ENCODE measurements around the gene NPLOC4. TPM values are rescaled to one million over a fixed set of nuclear protein-coding genes. Genes with fewer than 3 reads are reported as not detected.

Gene NPLOC4
- total RNA-seq, 2 experiments from 2014 or later: 75.9 to 87.7 TPM

DNA sequence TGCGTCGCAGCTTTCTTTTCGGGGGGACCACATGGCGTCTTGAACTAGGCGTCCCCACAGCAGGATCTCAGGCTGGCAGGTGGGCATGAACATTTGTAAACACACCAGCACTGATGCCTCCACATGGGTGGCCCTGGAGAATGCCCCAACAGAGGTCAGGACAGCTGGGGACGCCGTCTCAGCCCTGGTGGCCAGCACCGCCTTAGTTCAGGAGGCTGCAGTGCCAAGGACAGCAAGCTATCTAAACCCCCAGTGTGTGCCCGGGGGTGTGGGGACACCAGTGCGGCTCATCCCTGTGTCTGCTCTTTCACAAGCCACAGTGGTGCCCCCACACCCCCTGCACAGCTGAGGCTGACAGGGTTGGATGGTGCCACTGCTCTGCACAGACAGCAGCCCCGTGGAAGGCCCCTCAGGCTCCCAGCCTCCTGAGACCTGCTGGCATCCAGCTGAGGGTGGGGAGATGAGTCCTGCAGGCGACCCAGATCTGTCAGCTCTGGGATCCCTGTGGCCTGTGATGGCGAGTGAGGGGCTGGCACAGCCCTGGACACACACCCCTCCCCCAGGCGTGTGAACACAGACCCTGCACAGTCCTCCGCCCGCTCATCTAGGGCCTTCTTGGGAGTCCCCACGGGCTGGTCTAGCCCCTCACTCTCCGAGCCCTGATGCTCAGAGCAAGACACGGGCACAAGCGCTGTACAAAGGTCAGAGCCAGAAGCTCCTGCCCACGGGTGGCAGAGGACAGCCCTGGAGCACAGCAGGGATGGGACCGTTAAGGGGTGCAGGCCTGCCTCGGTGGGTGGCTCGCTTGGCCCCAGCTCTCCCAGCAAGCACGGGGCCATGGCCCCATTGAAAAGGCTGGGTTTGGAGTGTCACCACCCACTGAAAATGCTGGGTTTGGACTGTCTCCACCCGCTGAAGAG lies 98.0 kb downstream of the NPLOC4 start:
- ChIA-PET CTCF (interaction anchor here (1.0 kb wide), 1 partner anchor 285 kb away, joined by 3 read pairs; no protein-coding TSS in a partner anchor), POLR2A (interaction anchor here (1.0 to 1.9 kb wide), 3 partner anchors 11 to 30 kb away, joined by 3 to 7 read pairs (median 3); partner anchors contain the start of gene FAAP100)
- no peaks in the 10 kb centered on the region for H3K9me3 Mint-ChIP-seq
- no peak for TF ChIP-seq CTCF (IDR thresholded peaks at IDR 0.05)
- DNase-seq (no peak), ATAC-seq (no peak)
- H3K27ac Mint-ChIP-seq: no peak overlapping the region
- peaks cover 17% of the 10 kb centered on the region for H3K27me3 Mint-ChIP-seq
- intact Hi-C loops (cut with micrococcal nuclease): no loop called here
- H3K4me3 Mint-ChIP-seq: no peak overlapping the region
- H3K4me1 Mint-ChIP-seq (ENCODE audit: low read depth): no peaks in the 10 kb centered on the region
- peaks cover 2% of the 10 kb centered on the region for H3K36me3 Mint-ChIP-seq (ENCODE audit: low read depth)

- Mint-ChIP-seq H3K4me3 (no peak overlapping the region), H3K27ac (no peak overlapping the region), H3K27me3 (peaks cover 17% of the 10 kb centered on the region), H3K4me1 (ENCODE audit: low read depth) (no peaks in the 10 kb centered on the region), H3K9me3 (no peaks in the 10 kb centered on the region), H3K36me3 (ENCODE audit: low read depth) (peaks cover 2% of the 10 kb centered on the region)
- intact Hi-C loops (cut with micrococcal nuclease): no loop called here
- TF ChIP-seq CTCF (IDR thresholded peaks at IDR 0.05): no peak
- ChIA-PET POLR2A (interaction anchor here (0.6 to 1.9 kb wide), 3 partner anchors 14 to 29 kb away, joined by 3 to 7 read pairs (median 3); partner anchors contain the start of gene FAAP100), CTCF (no interaction called here)
- no peak for ATAC-seq
- no peak for DNase-seq
Measured at GRCh38 chr17:81537856-81538555, 98.9 kb downstream of the NPLOC4 start.

DNA sequence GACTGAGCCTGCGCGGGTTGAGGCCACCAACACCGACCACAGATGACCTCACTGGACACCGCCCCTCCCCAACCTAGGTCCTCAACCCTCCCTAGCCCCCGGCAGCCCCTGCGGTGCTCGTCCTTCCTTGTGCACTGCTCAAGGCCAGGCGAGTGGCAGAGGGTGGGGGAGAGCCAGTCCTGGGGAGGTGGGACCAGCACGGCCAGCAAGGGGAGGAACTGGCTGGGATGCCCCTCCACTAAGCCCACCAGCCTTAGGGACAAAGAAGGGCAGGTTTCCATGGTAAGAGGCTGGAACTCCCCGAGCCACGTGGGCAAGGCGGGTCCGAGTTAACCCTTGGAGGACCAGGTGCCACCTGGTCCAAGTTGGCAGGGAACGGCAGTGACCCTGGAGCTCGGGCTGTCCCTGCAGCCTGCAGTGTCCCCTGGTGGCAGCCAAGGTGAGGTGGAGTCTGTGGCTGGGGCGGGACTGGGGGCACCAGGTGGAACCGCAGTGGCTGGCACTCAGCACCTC lies 99.5 kb downstream of the NPLOC4 start:
- CTCF ChIA-PET: no interaction called here
- ATAC-seq: peak; percentile 77
- H3K4me1 Mint-ChIP-seq (ENCODE audit: low read depth): no peaks in the 10 kb centered on the region
- peaks cover 2% of the 10 kb centered on the region for H3K36me3 Mint-ChIP-seq (ENCODE audit: low read depth)
- H3K27ac Mint-ChIP-seq: no peak overlapping the region
- peaks cover 17% of the 10 kb centered on the region for H3K27me3 Mint-ChIP-seq
- no peaks in the 10 kb centered on the region for H3K9me3 Mint-ChIP-seq
- TF ChIP-seq CTCF (IDR thresholded peaks at IDR 0.05): peak; percentile 56
- peak; percentile 54 for DNase-seq
- intact Hi-C loops (cut with micrococcal nuclease): no loop called here
- no peak overlapping the region for H3K4me3 Mint-ChIP-seq
- POLR2A ChIA-PET: interaction anchor here (1.9 kb wide), 1 partner anchor 15 kb away, joined by 7 read pairs; the partner anchor contains the start of gene FAAP100

GRCh38 chr17:81536299-81537290 lies 100.3 kb downstream of the NPLOC4 start:
- POLR2A ChIA-PET: interaction anchor here (1.0 to 1.8 kb wide), 5 partner anchors 16 to 292 kb away, joined by 4 to 6 read pairs (median 4); no protein-coding TSS in a partner anchor
- intact Hi-C loops (cut with micrococcal nuclease): no loop called here
- CTCF ChIA-PET: interaction anchor here (0.9 kb wide), 1 partner anchor 65 kb away, joined by 5 read pairs; no protein-coding TSS in a partner anchor

More at GRCh38 chr17:81536299-81537290, 100.3 kb downstream of the NPLOC4 start:
- Mint-ChIP-seq H3K4me3 (no peak overlapping the region), H3K9me3 (no peaks in the 10 kb centered on the region), H3K4me1 (ENCODE audit: low read depth) (no peaks in the 10 kb centered on the region), H3K27me3 (peaks cover 17% of the 10 kb centered on the region), H3K36me3 (ENCODE audit: low read depth) (peaks cover 2% of the 10 kb centered on the region), H3K27ac (no peak overlapping the region)
- no peak for TF ChIP-seq CTCF (IDR thresholded peaks at IDR 0.05)
- DNase-seq (no peak), ATAC-seq (no peak)

All from activated CD8-positive, alpha-beta T cell treated with anti-CD3 and anti-CD28 coated beads for 36 hours (primary cell).